Activated naive CD4-positive, alpha-beta T cell treated with anti-CD3 and anti-CD28 coated beads, Interleukin-2, amount 10 ng/mL, durations not matched to agents 7 days and 5 days (primary cell): ENCODE measurements around the gene GABRA4.

Source experiments
- CTCF ChIA-PET: fragments of 350-600 bp; sonication (Branson Sonifier 250); formaldehyde crosslinking; loops from one replicate; lab custom pipeline; 2021; ENCODE audit warnings: antibody characterized with exemption; lab: Charles Lee
- DNase-seq: peaks from one replicate; pipeline ENCODE4 v3.0.0-alpha.2; 2020
- H3K27ac Mint-ChIP-seq: one replicate; pipeline ENCODE4 v1.8.0; 2021; ENCODE audit warnings: mild to moderate bottlenecking, moderate library complexity, mixed read lengths
- H3K27me3 Mint-ChIP-seq: one replicate; pipeline ENCODE4 v1.8.0; 2021; ENCODE audit warnings: mild to moderate bottlenecking, mixed read lengths
- H3K36me3 Mint-ChIP-seq: one replicate; pipeline ENCODE4 v1.8.0; 2021; ENCODE audit warnings: mixed read lengths
- H3K4me1 Mint-ChIP-seq: one replicate; pipeline ENCODE4 v1.8.0; 2021; ENCODE audit warnings: mixed read lengths
- H3K4me3 Mint-ChIP-seq: one replicate; pipeline ENCODE4 v1.8.0; 2021; ENCODE audit warnings: mild to moderate bottlenecking, moderate library complexity, mixed read lengths
- H3K9me3 Mint-ChIP-seq: one replicate; pipeline ENCODE4 v1.8.0; 2021; ENCODE audit warnings: mixed read lengths

GABRA4 gene

DNA sequence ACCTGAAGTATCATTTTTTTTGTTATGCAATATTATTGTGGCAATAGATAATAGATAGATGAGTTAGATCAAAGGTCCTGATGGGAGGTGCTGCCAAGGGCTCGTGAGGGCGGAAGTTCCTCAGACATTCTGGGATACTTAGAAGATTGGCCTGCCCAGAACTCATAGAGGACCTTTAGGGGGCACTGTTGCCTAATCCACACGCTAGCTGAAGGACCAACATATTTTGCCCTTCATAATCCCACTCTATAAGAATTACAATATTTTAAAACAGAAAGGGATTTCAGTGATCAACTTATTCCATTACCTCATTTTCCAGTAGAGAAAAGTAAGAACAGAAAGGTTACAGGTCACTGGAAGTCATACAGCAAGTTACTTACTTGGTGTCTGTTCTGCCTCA is 61.4 kb downstream of the GABRA4 start:
- no peaks in the 10 kb centered on the region for H3K27me3 Mint-ChIP-seq
- H3K4me3 Mint-ChIP-seq, result no peak overlapping the region
- H3K27ac Mint-ChIP-seq, result no peak overlapping the region
- H3K4me1 Mint-ChIP-seq, result no peaks in the 10 kb centered on the region
- peak; percentile 37 for DNase-seq
- H3K9me3 Mint-ChIP-seq, result no peaks in the 10 kb centered on the region
- H3K36me3 Mint-ChIP-seq, result no peaks in the 10 kb centered on the region
- CTCF ChIA-PET, result interaction anchor here (0.7 to 1.5 kb wide), 6 partner anchors 9 to 470 kb away, joined by 3 to 5 read pairs (median 3); no protein-coding TSS in a partner anchor

DNA sequence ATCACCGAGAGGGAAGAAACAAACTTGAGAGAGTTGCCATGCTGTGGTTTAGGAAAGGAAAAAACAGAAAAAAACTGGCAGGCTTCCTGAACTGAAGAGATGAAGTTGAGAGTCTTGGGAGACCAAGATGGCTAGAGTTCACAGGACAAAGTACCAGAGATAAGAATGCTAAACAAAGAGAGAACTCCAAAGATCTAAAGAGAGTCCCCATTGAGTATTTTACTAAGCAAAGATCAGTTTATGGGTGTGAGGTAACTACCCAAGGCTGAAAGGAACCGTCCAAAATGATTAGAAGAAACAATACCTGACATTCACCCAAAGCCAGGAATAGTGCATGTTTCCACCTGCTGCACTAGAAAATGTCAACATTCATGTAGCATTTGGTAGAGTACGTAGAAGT is 62.5 kb downstream of the GABRA4 start:
- Mint-ChIP-seq H3K27me3 (no peaks in the 10 kb centered on the region), H3K4me1 (no peaks in the 10 kb centered on the region), H3K9me3 (no peaks in the 10 kb centered on the region), H3K27ac (no peak overlapping the region), H3K4me3 (no peak overlapping the region), H3K36me3 (no peaks in the 10 kb centered on the region)
- CTCF ChIA-PET, result interaction anchor here (1.2 kb wide), 2 partner anchors 86 to 102 kb away, joined by 3 to 5 read pairs; no protein-coding TSS in a partner anchor
- no peak for DNase-seq

DNA sequence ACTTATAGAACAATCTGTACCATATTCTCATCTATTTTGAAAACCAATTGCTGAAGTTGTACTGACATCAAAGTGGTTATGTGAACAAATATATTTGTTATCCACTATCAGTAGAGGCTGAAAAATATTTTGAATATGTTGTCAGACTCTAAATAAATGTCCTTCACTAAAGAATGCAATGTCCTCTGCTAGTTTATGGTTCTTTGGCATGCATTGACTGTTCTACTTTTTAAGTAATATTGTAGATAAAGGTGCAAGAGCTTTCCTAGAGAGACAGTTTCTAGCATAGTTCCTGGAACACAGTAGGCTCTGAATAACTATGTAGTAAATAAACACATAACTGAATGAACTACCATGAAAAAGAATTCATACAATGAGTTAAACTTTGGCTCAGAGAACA is 66.2 kb downstream of the GABRA4 start:
- no peaks in the 10 kb centered on the region for H3K27me3 Mint-ChIP-seq
- no peaks in the 10 kb centered on the region for H3K4me1 Mint-ChIP-seq
- CTCF ChIA-PET, result no interaction called here

DNA sequence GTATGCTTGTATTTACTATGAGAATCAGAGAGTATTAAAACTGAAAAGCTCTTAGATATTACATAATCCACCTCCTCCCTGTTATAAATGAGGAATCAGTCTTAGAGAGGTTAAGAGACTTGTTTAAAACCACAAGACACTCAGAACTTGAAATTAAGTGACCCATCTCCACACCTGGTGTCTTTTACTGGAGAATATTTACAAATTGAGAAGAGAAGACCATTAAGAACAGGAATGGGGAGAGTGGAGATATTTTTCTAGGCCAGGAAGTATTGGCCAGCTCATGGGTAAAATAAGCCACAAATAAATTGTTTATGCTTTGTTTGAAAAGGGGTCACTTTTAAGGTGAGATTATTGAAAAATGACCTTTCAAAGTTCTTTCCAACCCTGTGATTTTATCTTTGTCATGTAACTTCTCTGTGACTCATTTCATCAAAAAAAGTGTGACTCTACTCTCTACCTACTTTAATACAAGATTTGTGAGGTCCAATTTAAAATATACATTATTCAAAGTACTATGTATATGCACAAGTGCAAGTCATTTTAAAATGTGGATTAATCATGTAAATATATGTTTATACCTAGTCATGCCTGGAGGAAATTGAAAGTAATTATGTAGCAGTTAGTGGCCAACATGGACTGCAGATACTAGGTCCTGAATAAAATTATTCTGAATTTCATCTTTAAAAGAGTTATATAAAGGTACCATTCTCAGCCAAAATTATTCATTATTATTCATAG is 68.4 kb downstream of the GABRA4 start:
- H3K9me3 Mint-ChIP-seq, result no peaks in the 10 kb centered on the region
- CTCF ChIA-PET, result interaction anchor here (0.7 kb wide), 1 partner anchor 9 kb away, joined by 3 read pairs; no protein-coding TSS in a partner anchor
- H3K4me3 Mint-ChIP-seq, result no peak overlapping the region
- DNase-seq, result no peak
- H3K27ac Mint-ChIP-seq, result no peak overlapping the region
- H3K4me1 Mint-ChIP-seq, result no peaks in the 10 kb centered on the region
- H3K27me3 Mint-ChIP-seq, result no peaks in the 10 kb centered on the region
- H3K36me3 Mint-ChIP-seq, result no peaks in the 10 kb centered on the region

More for the DNA sequence above, 66.2 kb downstream of the GABRA4 start:
- H3K9me3 Mint-ChIP-seq, result no peaks in the 10 kb centered on the region
- H3K4me3 Mint-ChIP-seq, result no peak overlapping the region
- no peak overlapping the region for H3K27ac Mint-ChIP-seq
- DNase-seq, result no peak
- H3K36me3 Mint-ChIP-seq, result no peaks in the 10 kb centered on the region

DNA sequence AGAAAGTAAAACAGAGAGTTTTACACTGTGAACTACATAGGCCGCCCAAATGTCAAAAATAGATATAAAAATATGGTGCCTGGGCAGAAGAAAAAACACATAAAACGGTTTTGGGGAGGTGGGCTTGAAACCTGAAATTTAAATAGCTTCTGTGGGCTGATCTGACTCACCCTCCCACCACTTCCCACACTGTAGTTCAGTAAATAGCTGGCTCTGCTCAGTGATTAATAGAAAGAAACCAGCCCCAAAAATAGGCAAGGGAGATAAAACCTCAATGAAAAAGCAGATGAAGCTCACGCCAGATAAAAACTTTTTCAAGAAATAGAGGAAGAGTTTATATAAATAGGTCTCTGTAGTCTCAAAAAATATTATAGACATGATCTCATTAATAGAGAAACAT is 71.2 kb downstream of the GABRA4 start:
- Mint-ChIP-seq H3K27ac (no peak overlapping the region), H3K36me3 (no peaks in the 10 kb centered on the region), H3K4me3 (no peak overlapping the region), H3K27me3 (no peaks in the 10 kb centered on the region), H3K4me1 (no peaks in the 10 kb centered on the region), H3K9me3 (no peaks in the 10 kb centered on the region)
- CTCF ChIA-PET, result interaction anchor here (1.1 kb wide), 1 partner anchor 10 kb away, joined by 3 read pairs; no protein-coding TSS in a partner anchor
- DNase-seq, result no peak

DNA sequence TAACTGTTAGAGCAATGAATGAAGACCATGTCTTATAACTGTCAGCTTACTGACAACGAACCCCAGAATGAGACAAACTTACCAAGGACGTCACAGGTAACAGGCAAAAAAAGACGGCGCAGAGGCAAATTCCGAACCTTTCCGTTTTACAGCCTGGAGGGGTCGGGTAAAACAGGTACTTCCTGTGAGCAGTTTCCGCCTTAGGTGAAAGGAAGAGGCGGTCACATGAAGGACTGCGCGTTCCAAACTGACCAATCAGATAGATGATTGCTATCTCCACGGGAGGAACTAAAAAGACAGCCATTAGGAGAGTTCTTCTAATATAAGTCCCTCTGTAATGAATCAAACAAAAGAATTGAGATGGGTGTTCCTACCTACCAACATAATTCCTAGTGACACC is 84.3 kb downstream of the GABRA4 start, which contains the start of gene COX7B2:
Gene COX7B2, minus strand, starts transcription at position 168 of the 400 bp plus-strand sequence. CDS start 174,053 bp downstream, outside the sequence.
- H3K9me3 Mint-ChIP-seq, result no peaks in the 10 kb centered on the region
- H3K4me1 Mint-ChIP-seq, result no peaks in the 10 kb centered on the region
- no peak within 1 kb of the TSS for H3K4me3 Mint-ChIP-seq
- DNase-seq, result no peak
- H3K36me3 Mint-ChIP-seq, result no peaks in the 10 kb centered on the region
- CTCF ChIA-PET, result no interaction called here
- no peak within 1 kb of the TSS for H3K27ac Mint-ChIP-seq
- H3K27me3 Mint-ChIP-seq, result no peaks in the 10 kb centered on the region

DNA sequence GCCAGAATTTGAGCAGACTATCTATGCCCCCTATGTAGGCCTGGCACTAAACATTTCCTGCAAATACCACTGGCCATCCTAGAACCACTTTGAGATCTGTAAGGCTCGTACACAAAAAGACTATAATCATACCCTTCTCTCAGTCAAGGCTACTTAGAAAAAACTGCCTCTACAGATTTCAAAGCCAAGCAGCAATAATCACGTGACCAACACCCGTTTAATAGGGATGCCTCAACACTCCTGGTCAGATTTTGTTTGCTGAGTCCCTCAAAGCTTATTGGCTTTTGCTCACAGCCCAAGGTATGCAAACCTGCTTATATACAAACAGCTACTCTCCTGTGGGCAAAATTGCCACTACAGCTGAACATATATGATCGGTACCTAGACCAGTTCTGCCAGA is 85.2 kb downstream of the GABRA4 start:
- Mint-ChIP-seq H3K27ac (no peak overlapping the region), H3K36me3 (no peaks in the 10 kb centered on the region), H3K4me3 (no peak overlapping the region), H3K4me1 (no peaks in the 10 kb centered on the region), H3K27me3 (no peaks in the 10 kb centered on the region), H3K9me3 (no peaks in the 10 kb centered on the region)
- DNase-seq, result no peak
- CTCF ChIA-PET, result no interaction called here

DNA sequence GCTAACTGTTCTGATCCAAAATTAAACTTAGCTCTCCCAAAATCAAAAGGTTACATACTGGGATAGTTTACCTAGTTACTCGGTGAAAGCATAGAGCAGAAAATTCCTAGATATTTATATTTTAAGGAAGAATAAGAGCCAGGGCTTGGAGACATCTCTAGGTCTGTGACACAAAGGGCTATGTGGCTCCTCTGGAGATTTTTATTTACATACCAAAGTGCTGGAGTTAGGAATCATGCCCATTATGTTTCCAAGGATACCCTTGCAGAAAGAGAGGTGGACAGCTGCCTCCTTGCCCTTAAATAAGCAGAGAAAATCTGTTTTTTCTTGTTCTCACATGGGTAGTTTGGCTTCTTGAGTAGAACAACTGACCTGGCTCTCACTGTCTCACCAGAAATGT is 93.3 kb downstream of the GABRA4 start:
- no peaks in the 10 kb centered on the region for H3K9me3 Mint-ChIP-seq
- H3K36me3 Mint-ChIP-seq, result no peaks in the 10 kb centered on the region
- CTCF ChIA-PET, result no interaction called here

DNA sequence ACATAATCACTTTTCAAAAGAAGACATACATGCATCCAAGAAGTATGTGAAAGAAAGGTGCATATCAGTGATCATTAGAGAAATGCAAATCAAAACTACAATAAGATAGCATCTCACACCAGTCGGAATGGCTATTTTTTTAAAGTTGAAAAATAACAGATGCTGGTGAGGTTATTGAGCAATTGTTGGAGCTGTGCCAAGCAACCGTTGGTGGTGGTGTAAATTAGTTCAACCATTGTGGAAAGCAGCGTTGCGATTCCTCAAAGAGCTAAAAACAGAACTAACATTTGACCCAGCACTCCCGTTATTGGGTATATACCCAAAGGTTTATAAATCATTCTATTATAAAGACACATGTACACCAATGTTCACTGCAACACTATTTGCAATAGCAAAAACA is 98.6 kb downstream of the GABRA4 start:
- no peaks in the 10 kb centered on the region for H3K4me1 Mint-ChIP-seq
- CTCF ChIA-PET, result no interaction called here
- no peak overlapping the region for H3K27ac Mint-ChIP-seq
- H3K27me3 Mint-ChIP-seq, result no peaks in the 10 kb centered on the region
- no peaks in the 10 kb centered on the region for H3K9me3 Mint-ChIP-seq
- no peak overlapping the region for H3K4me3 Mint-ChIP-seq
- DNase-seq, result no peak
- H3K36me3 Mint-ChIP-seq, result no peaks in the 10 kb centered on the region

More for the DNA sequence above, 93.3 kb downstream of the GABRA4 start:
- Mint-ChIP-seq H3K27me3 (no peaks in the 10 kb centered on the region), H3K4me1 (no peaks in the 10 kb centered on the region), H3K4me3 (no peak overlapping the region), H3K27ac (no peak overlapping the region)
- no peak for DNase-seq

DNA sequence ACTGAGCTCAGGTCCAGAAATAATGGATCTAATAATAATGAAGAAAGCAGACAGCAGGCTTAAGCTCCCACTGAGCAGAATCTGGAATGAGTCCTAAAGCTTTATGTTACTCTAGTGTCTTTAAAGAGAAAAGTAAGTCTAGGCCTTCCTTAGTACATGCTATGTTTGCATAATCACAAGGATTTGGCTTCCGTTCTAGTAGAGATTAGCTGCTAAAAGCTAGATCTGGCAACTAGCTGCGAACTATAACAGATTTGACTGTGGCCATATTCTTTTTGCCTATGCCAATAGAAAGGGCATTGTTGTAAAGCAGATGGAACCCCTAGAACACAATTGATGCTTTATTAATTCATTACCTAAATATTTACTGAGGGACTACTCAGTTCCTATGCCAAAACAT is 103.3 kb downstream of the GABRA4 start:
- Mint-ChIP-seq H3K27me3 (no peaks in the 10 kb centered on the region), H3K4me3 (no peak overlapping the region), H3K9me3 (no peaks in the 10 kb centered on the region), H3K36me3 (no peaks in the 10 kb centered on the region), H3K4me1 (no peaks in the 10 kb centered on the region), H3K27ac (no peak overlapping the region)
- CTCF ChIA-PET, result no interaction called here
- no peak for DNase-seq

DNA sequence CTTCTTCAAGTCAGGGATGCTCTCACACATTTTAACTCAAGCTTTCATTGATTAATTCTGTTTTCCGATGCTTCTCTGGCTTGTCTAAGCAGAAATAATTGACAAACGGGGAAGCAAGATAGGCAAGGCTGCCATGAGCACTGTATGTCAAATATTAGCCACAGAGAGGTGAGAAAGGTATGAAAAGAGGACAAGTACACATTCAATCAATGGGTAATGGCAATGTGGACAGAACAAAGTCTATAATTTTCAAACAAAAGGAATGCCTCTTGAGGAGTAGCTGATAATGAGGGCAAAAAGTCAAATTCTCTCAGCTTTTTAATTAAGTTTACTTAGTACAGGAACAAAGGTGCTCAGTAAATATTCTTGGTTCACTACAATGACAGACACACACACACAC is 104.0 kb downstream of the GABRA4 start:
- no peak overlapping the region for H3K4me3 Mint-ChIP-seq
- H3K36me3 Mint-ChIP-seq, result no peaks in the 10 kb centered on the region
- DNase-seq, result no peak
- no peaks in the 10 kb centered on the region for H3K9me3 Mint-ChIP-seq
- no peak overlapping the region for H3K27ac Mint-ChIP-seq
- no peaks in the 10 kb centered on the region for H3K27me3 Mint-ChIP-seq
- CTCF ChIA-PET, result no interaction called here
- no peaks in the 10 kb centered on the region for H3K4me1 Mint-ChIP-seq

DNA sequence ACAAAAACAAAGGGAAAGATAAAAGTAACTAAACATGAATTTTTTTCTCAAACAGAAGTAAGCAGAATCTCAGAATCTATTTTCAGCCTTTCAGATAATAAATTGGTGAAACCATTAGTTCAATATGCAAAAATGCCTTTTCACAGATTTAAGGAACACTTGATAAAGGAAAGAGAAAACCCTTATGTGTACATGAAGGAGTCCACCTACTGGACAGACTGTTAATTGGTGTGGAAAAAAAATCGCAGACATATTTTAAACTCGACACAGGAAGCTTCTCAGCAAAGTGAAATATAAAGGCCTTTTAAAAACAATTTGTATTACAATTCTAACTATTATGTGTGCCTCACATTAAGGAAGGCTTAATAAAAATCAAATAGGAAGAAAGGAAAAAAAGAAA is 106.7 kb downstream of the GABRA4 start:
- DNase-seq, result no peak
- H3K27me3 Mint-ChIP-seq, result no peaks in the 10 kb centered on the region
- H3K4me3 Mint-ChIP-seq, result no peak overlapping the region
- H3K9me3 Mint-ChIP-seq, result no peaks in the 10 kb centered on the region
- CTCF ChIA-PET, result no interaction called here
- H3K4me1 Mint-ChIP-seq, result no peaks in the 10 kb centered on the region
- no peaks in the 10 kb centered on the region for H3K36me3 Mint-ChIP-seq
- H3K27ac Mint-ChIP-seq, result no peak overlapping the region

DNA sequence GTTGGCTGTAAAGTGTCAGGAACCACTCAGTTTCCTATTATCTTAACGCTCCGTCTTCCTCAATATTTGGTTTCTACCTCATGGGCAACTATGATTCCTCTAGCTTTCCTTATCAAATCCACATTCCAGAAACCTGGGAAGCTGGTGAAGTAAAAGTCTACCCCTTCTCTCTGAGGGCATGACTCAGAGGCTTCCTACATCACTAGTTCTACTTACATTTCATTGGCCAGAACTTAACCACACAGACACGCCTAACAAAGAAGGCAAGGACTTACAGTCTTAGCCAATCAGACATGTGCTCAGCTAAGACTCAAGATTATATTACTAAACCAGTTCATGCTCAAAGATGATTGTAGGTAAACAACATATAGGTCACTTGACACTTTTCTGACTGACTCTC is 114.7 kb downstream of the GABRA4 start:
- Mint-ChIP-seq H3K36me3 (no peaks in the 10 kb centered on the region), H3K4me3 (no peak overlapping the region)

DNA sequence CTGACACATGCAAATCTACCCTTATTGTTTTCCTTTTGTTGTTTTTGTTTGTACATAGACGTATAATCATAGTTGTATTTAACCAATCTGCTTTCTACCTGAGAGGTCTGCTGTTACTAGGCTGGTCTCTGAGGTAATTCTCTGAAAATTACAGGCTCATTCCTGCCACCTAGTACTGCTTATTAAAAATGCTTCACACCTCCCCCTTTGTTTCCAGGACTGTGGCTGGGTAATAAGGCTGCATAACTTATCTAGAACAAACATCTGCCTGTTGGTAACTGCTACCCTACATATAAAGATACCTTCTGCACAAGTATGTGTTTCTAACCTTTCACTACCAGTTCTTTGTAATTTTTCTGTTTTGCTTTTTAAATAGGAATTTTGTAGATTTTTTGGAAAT is 118.6 kb downstream of the GABRA4 start:
- no peak for DNase-seq
- H3K36me3 Mint-ChIP-seq, result no peaks in the 10 kb centered on the region
- H3K27me3 Mint-ChIP-seq, result no peaks in the 10 kb centered on the region
- CTCF ChIA-PET, result no interaction called here
- no peaks in the 10 kb centered on the region for H3K9me3 Mint-ChIP-seq
- no peak overlapping the region for H3K27ac Mint-ChIP-seq
- no peak overlapping the region for H3K4me3 Mint-ChIP-seq
- no peaks in the 10 kb centered on the region for H3K4me1 Mint-ChIP-seq

More for the DNA sequence above, 114.7 kb downstream of the GABRA4 start:
- no peaks in the 10 kb centered on the region for H3K9me3 Mint-ChIP-seq
- no peak for DNase-seq
- H3K27ac Mint-ChIP-seq, result no peak overlapping the region
- CTCF ChIA-PET, result no interaction called here
- no peaks in the 10 kb centered on the region for H3K27me3 Mint-ChIP-seq
- H3K4me1 Mint-ChIP-seq, result no peaks in the 10 kb centered on the region

DNA sequence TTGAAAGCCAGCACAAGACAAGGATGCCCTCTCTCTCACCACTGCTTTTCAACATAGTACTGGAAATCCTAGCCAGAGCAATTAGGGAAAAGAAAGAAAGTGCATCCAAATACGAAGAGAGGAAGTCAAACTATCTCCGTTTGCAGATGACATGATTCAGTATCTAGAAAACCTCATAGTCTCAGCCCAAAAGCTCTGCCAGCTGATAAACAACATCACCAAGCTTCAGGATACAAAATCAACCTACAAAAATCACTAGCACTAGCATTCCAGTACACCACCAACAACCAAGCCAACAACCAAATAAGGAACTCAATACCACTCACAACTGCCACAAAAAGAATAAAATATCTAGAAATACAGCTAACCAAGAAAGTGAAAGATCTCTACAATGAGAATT is 123.0 kb downstream of the GABRA4 start:
- H3K4me1 Mint-ChIP-seq, result no peaks in the 10 kb centered on the region
- CTCF ChIA-PET, result no interaction called here
- no peaks in the 10 kb centered on the region for H3K9me3 Mint-ChIP-seq

More for the DNA sequence above, 123.0 kb downstream of the GABRA4 start:
- Mint-ChIP-seq H3K27ac (no peak overlapping the region), H3K4me3 (no peak overlapping the region), H3K27me3 (no peaks in the 10 kb centered on the region), H3K36me3 (no peaks in the 10 kb centered on the region)
- DNase-seq, result no peak
